IMR-90 (cell line): ENCODE results near the gene RBFOX1. TPM values are rescaled to one million over a fixed set of nuclear protein-coding genes. Genes with fewer than 3 reads are reported as not detected.

ENCODE experiments used
- ATAC-seq: fragments of 200-7000 bp; cut with Tn5 transposase; 2 replicates; pipeline ENCODE4 v1.9.1; 2020; ENCODE audit warnings: low read depth, mild to moderate bottlenecking, moderate library complexity
- BruUV-seq: library from RNA; stranded (reverse); fragments of 400-500 nt; replicated peaks from 2 replicates; lab custom pipeline; 2021; lab: Mats Ljungman, UMichigan
- CTCF ChIA-PET: fragments of 300-600 bp; formaldehyde crosslinking; extraction: SDS; loops from one replicate; lab custom pipeline; 2021; ENCODE audit warnings: antibody characterized with exemption; lab: Yijun Ruan, JAX
- POLR2A ChIA-PET: fragments of 300-600 bp; sonication (Branson Sonifier 250); formaldehyde crosslinking; loops from one replicate; lab custom pipeline; 2022; ENCODE audit warnings: antibody characterized with exemption; ENCODE audit not compliant: unreplicated experiment; lab: Charles Lee
- DNase-seq: peaks from one replicate; pipeline ENCODE4 v3.0.0; 2013
- H2AFZ ChIP-seq: replicated peaks from 2 replicates; pipeline ENCODE3; 2013; ENCODE audit warnings: low read length, mild to moderate bottlenecking; ENCODE audit not compliant: poor library complexity
- H2AK5ac ChIP-seq: 2 replicates; pipeline ENCODE4 v1.6.1; 2013; ENCODE audit warnings: low read depth, low read length, inconsistent platforms
- H2AK9ac ChIP-seq: replicated peaks from 2 replicates; pipeline ENCODE3; 2013; ENCODE audit warnings: mild to moderate bottlenecking, low read depth, low read length, moderate library complexity; ENCODE audit not compliant: poor library complexity
- H2BK120ac ChIP-seq: 2 replicates; pipeline ENCODE4 v1.6.1; 2013; ENCODE audit warnings: low read depth, low read length, inconsistent platforms
- H2BK15ac ChIP-seq: 3 replicates; pipeline ENCODE4 v1.6.1; 2013; ENCODE audit warnings: low read depth, low read length, inconsistent platforms
- H2BK20ac ChIP-seq: 2 replicates; pipeline ENCODE4 v1.6.1; 2013; ENCODE audit warnings: low read depth, mild to moderate bottlenecking, inconsistent platforms, low read length, moderate library complexity
- H2BK5ac ChIP-seq: 2 replicates; pipeline ENCODE4 v1.6.1; 2013; ENCODE audit warnings: mild to moderate bottlenecking, low read depth, low read length, inconsistent platforms; ENCODE audit not compliant: poor library complexity, severe bottlenecking
- H3K14ac ChIP-seq: replicated peaks from 2 replicates; pipeline ENCODE4 v1.6.1; 2013; ENCODE audit warnings: low read depth, low read length, inconsistent platforms
- H3K18ac ChIP-seq: 2 replicates; pipeline ENCODE4 v1.6.1; 2013; ENCODE audit warnings: low read depth, low read length, control low read depth
- H3K23ac ChIP-seq: 2 replicates; pipeline ENCODE4 v1.6.1; 2013; ENCODE audit warnings: low read depth, low read length, inconsistent platforms
- H3K27ac ChIP-seq: 2 replicates; pipeline ENCODE4 v1.5.1; 2013; ENCODE audit warnings: mild to moderate bottlenecking, control low read depth, low read length; ENCODE audit not compliant: insufficient read depth
- H3K27me3 ChIP-seq: 2 replicates; pipeline ENCODE4 v1.6.1; 2013; ENCODE audit warnings: low read length; ENCODE audit not compliant: control insufficient read depth, insufficient read depth
- H3K36me3 ChIP-seq: 2 replicates; pipeline ENCODE4 v1.6.1; 2013; ENCODE audit warnings: low read length, mixed read lengths; ENCODE audit not compliant: control insufficient read depth, insufficient read depth
- H3K4ac ChIP-seq: 2 replicates; pipeline ENCODE4 v1.6.1; 2013; ENCODE audit warnings: low read depth, low read length, inconsistent platforms
- H3K4me1 ChIP-seq: 2 replicates; pipeline ENCODE4 v1.6.1; 2013; ENCODE audit warnings: low read length, mixed read lengths; ENCODE audit not compliant: control insufficient read depth, insufficient read depth
- H3K4me2 ChIP-seq: 2 replicates; pipeline ENCODE4 v1.6.1; 2013; ENCODE audit warnings: low read depth, mild to moderate bottlenecking, control low read depth, low read length, moderate library complexity
- H3K4me3 ChIP-seq: 2 replicates; pipeline ENCODE4 v1.5.1; 2013; ENCODE audit warnings: low read depth, mild to moderate bottlenecking, control low read depth, low read length, moderate library complexity; ENCODE audit not compliant: insufficient read depth
- H3K56ac ChIP-seq: 2 replicates; pipeline ENCODE4 v1.6.1; 2013; ENCODE audit warnings: low read length, inconsistent platforms; ENCODE audit not compliant: insufficient read depth; ENCODE audit errors: extremely low read depth
- H3K79me1 ChIP-seq, 2 experiments: 2 replicates each; pipeline ENCODE4 v1.6.1; 2013; ENCODE audit warnings: low read length in 2 of 2, inconsistent platforms in 1 of 2, low read depth in 1 of 2
- H3K9ac ChIP-seq: 2 replicates; pipeline ENCODE4 v1.6.1; 2013; ENCODE audit warnings: low read depth, low read length, control low read depth
- H3K9me1 ChIP-seq: 2 replicates; pipeline ENCODE4 v1.6.1; 2013; ENCODE audit warnings: low read length, inconsistent platforms; ENCODE audit not compliant: insufficient read depth
- H3K9me3 ChIP-seq: 2 replicates; pipeline ENCODE4 v1.6.1; 2013; ENCODE audit warnings: low read length; ENCODE audit not compliant: control insufficient read depth, insufficient read depth
- H4K20me1 ChIP-seq: 2 replicates; pipeline ENCODE4 v1.6.1; 2013; ENCODE audit warnings: low read length, inconsistent platforms; ENCODE audit not compliant: insufficient read depth
- H4K5ac ChIP-seq: 2 replicates; pipeline ENCODE4 v1.6.1; 2013; ENCODE audit warnings: mild to moderate bottlenecking, low read depth, low read length, control low read depth
- H4K8ac ChIP-seq, 2 experiments: 2 replicates each; pipeline ENCODE4 v1.6.1; 2013; ENCODE audit warnings: low read depth in 2 of 2, low read length in 2 of 2, control low read depth in 1 of 2, inconsistent platforms in 1 of 2
- H4K91ac ChIP-seq: 2 replicates; pipeline ENCODE4 v1.6.1; 2013; ENCODE audit warnings: low read depth, low read length, inconsistent platforms; ENCODE audit not compliant: insufficient read depth
- BHLHE40 ChIP-seq: fragments of 150-350 bp; IDR thresholded peaks from 2 replicates; pipeline ENCODE4 v1.6.1; 2016; ENCODE audit warnings: mild to moderate bottlenecking, low read depth, low read length
- CEBPB ChIP-seq: IDR thresholded peaks from 2 replicates; pipeline ENCODE4 v1.6.1; 2012; ENCODE audit warnings: low read depth, low read length, improper control_type of control experiment
- CHD1 ChIP-seq: IDR thresholded peaks from 2 replicates; pipeline ENCODE4 v1.6.1; 2012; ENCODE audit warnings: low read depth, low read length, improper control_type of control experiment
- CTCF ChIP-seq: conservative IDR thresholded peaks from 2 replicates; pipeline ENCODE4 v1.5.1; 2012; ENCODE audit warnings: mild to moderate bottlenecking, low read depth, low read length, improper control_type of control experiment
- ELK1 ChIP-seq: fragments of 150-350 bp; IDR thresholded peaks from 2 replicates; pipeline ENCODE4 v1.6.1; 2016; ENCODE audit warnings: low read depth, mild to moderate bottlenecking, low read length, moderate library complexity, borderline replicate concordance
- FOS ChIP-seq: fragments of 150-350 bp; IDR thresholded peaks from 2 replicates; pipeline ENCODE4 v1.6.1; 2016; ENCODE audit warnings: low read depth, low read length
- MAFK ChIP-seq: IDR thresholded peaks from 2 replicates; pipeline ENCODE4 v1.6.1; 2012; ENCODE audit warnings: low read depth, low read length, improper control_type of control experiment
- MAZ ChIP-seq: IDR thresholded peaks from 2 replicates; pipeline ENCODE4 v1.6.1; 2012; ENCODE audit warnings: low read depth, mild to moderate bottlenecking, low read length, improper control_type of control experiment, moderate library complexity, borderline replicate concordance
- MXI1 ChIP-seq: IDR thresholded peaks from 2 replicates; pipeline ENCODE4 v1.6.1; 2012; ENCODE audit warnings: low read depth, mild to moderate bottlenecking, low read length, moderate library complexity, borderline replicate concordance
- NFE2L2 ChIP-seq: fragments of 150-350 bp; IDR thresholded peaks from 2 replicates; pipeline ENCODE4 v1.6.1; 2016; ENCODE audit warnings: low read depth, mild to moderate bottlenecking, low read length
- POLR2A ChIP-seq: IDR thresholded peaks from 2 replicates; pipeline ENCODE4 v1.6.1; 2012; ENCODE audit warnings: mild to moderate bottlenecking, low read depth, low read length
- RAD21 ChIP-seq: IDR thresholded peaks from 2 replicates; pipeline ENCODE4 v1.6.1; 2012; ENCODE audit warnings: low read length, improper control_type of control experiment
- RCOR1 ChIP-seq: IDR thresholded peaks from 2 replicates; pipeline ENCODE4 v1.6.1; 2012; ENCODE audit warnings: mild to moderate bottlenecking, low read length, improper control_type of control experiment; ENCODE audit not compliant: insufficient replicate concordance
- RFX5 ChIP-seq: IDR thresholded peaks from 2 replicates; pipeline ENCODE4 v1.8.0; 2012; ENCODE audit warnings: low read depth, mild to moderate bottlenecking, low read length, moderate library complexity
- SMC3 ChIP-seq: fragments of 150-350 bp; IDR thresholded peaks from 2 replicates; pipeline ENCODE4 v1.6.1; 2016; ENCODE audit warnings: low read depth, mild to moderate bottlenecking, antibody characterized with exemption, low read length, moderate library complexity
- USF2 ChIP-seq: fragments of 150-350 bp; IDR thresholded peaks from 2 replicates; pipeline ENCODE4 v1.6.1; 2017; ENCODE audit warnings: mild to moderate bottlenecking, antibody characterized with exemption, low read length, low read depth
- WGBS, 2 experiments: methylation state at CpG; one replicate each; pipeline versions ENCODE4 v1.1.5 to v1.1.7; 2013; ENCODE audit warnings: missing lambda C conversion rate in 2 of 2; ENCODE audit not compliant: insufficient read length in 1 of 2; ENCODE audit errors: extremely low coverage in 2 of 2; 5-methylcytosine and 5-hydroxymethylcytosine counted together
- dilution Hi-C: fragments of 300-500 bp; cut with HindIII; formaldehyde crosslinking; loops from one replicate; pipeline ENCODE4 v1.14.3; 2018; ENCODE audit warnings: low sequenced_read_pairs; ENCODE audit not compliant: unreplicated experiment
- in situ Hi-C: fragments of 300-500 bp; cut with MboI; formaldehyde crosslinking; loops from 3 replicates; pipeline ENCODE4 v1.14.3; 2019; ENCODE audit warnings: low sequenced_read_pairs, inconsistent platforms, mixed read lengths
- intact Hi-C: fragments of 100-400 bp; cut with micrococcal nuclease; formaldehyde crosslinking; loops from 2 replicates; pipeline ENCODE4 v1.10.0; 2022
- polyA plus RNA-seq, 3 experiments: library from polyadenylated mRNA; depleted of rRNA; stranded (reverse); fragments of >200 nt; gene quantifications; 2 replicates each; pipeline ENCODE4 v1.2.3, GENCODE V29; 2012; ENCODE audit warnings: low replicate concordance in 1 of 3
- total RNA-seq: library from RNA; depleted of rRNA; stranded (reverse); fragments of >200 nt; gene quantifications from 2 replicates; pipeline ENCODE4 v1.2.3, GENCODE V29; 2012

RBFOX1 gene
- total and polyA plus RNA-seq, 2 of the 4 experiments (the other 2 are of a cell fraction) = not detected

- H3K27ac ChIP-seq = no peak overlapping the region
- no TSS peak for BruUV-seq
- no peak overlapping the region for H3K4me3 ChIP-seq
- H3K4me2 ChIP-seq = no peak overlapping the region
- H2BK20ac ChIP-seq = no peak overlapping the region
- dilution Hi-C loops (no loop called here), in situ Hi-C loops (no loop called here), intact Hi-C loops (no loop called here)
- no peak overlapping the region for H3K4ac ChIP-seq
- CTCF ChIA-PET = no interaction called here
- no peak for TF ChIP-seq ELK1
- no peak for TF ChIP-seq CHD1
- no peak for TF ChIP-seq RCOR1
- TF ChIP-seq POLR2A = no peak
- TF ChIP-seq NFE2L2 = no peak
- TF ChIP-seq CEBPB = no peak
- TF ChIP-seq RFX5 = no peak
- no peak for TF ChIP-seq RAD21
- no peak for TF ChIP-seq FOS
- no peak for TF ChIP-seq CTCF
- no peak for TF ChIP-seq SMC3
- no peak for TF ChIP-seq MAZ
- TF ChIP-seq BHLHE40 = no peak
- no peak for TF ChIP-seq MXI1
- no peak for TF ChIP-seq MAFK
- TF ChIP-seq USF2 = no peak
- H3K18ac ChIP-seq = no peak overlapping the region
- no peak overlapping the region for H2BK15ac ChIP-seq
- H3K36me3 ChIP-seq = no peaks in the 10 kb centered on the region
- H3K4me1 ChIP-seq = no peaks in the 10 kb centered on the region
- no peak overlapping the region for H3K9ac ChIP-seq
- no peaks in the 10 kb centered on the region for H3K79me1 ChIP-seq
- H3K9me3 ChIP-seq = peaks cover 10% of the 10 kb centered on the region
- no peak overlapping the region for H3K23ac ChIP-seq
- H4K20me1 ChIP-seq = no peaks in the 10 kb centered on the region
- DNase-seq = no peak
- no peak overlapping the region for H2AFZ ChIP-seq
- no peak overlapping the region for H3K14ac ChIP-seq
- no peak overlapping the region for H4K8ac ChIP-seq
- H2AK5ac ChIP-seq = no peak overlapping the region
- POLR2A ChIA-PET = no interaction called here
- H3K27me3 ChIP-seq = no peaks in the 10 kb centered on the region
- H2BK5ac ChIP-seq = no peak overlapping the region
- no peak for ATAC-seq
- no CpG with 5 or more reads among the region's 4 CpGs for WGBS, 2 experiments
- no peak overlapping the region for H4K5ac ChIP-seq
- no peaks in the 10 kb centered on the region for H3K9me1 ChIP-seq
- H2AK9ac ChIP-seq = no peak overlapping the region
- no peak overlapping the region for H3K56ac ChIP-seq
- H2BK120ac ChIP-seq = no peak overlapping the region
- H4K91ac ChIP-seq = no peak overlapping the region
Observed at GRCh38 chr16:7505495-7505894, 172.8 kb downstream of the RBFOX1 start.
